ENCODE results near the gene TTC4.
"Not testable (repeated sequence)": the region's sequence is repeated elsewhere in the genome, so short reads cannot be mapped to it uniquely, and the experiment has no call there.

Gene TTC4

DNA sequence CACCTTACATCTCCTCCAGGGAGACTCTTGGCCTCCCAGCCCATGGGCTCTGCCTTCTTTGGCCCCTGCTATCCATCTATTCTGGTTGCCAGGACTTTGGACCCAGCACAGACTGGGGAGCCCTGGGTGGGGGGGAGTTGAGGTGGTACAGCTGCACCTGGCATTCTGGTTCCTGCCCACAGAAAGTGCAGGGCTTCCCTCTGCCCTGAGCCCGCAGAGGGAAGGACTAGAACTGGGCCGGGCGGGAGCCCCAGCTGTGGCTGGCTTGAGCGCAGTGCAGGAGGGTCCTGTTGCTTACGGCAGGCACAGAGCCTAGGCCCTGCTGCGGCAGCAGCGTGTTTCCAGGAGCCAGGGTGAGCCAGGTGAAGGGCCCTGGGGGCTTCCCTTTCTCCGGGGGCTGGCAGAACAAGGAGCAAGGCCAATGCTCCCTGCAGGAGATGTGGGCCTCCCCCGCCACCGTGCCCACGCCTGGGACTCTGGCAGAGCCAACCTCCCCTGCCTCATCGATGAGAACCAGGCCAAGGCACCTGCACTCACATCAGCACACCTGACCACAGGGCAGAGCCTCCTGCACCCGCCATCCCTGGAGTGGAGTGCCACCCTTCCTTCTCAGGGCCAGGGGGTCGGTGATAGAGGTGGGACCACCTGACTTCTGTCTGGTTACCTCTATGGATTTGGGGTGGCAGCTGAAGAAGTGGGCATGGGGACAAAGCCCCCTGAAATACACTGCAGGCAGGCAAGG, 32.6 kb downstream of the TTC4 start:
- DNase-seq (ENCODE audit: low read depth) = no peak

DNA sequence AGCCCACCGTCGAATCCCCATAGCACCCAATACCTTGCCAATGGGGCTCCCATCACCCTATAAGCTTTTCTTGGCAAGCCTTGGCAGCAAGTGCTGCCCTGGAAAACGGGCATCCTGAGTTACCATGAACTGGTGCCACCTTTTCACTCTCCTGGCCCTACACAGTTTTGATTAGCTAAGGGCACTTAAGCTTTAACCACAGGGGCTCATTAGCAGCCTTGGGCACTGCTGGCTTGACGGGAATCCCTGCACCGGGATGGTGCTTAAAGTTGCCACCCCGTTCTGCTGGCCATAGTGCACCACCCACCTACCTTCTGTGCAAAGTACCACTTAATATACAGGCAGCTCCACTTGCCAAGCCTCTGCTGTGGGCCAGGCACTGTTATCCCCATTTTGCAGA, 34.9 kb downstream of the TTC4 start:
- no peak for DNase-seq (ENCODE audit: low read depth)

DNA sequence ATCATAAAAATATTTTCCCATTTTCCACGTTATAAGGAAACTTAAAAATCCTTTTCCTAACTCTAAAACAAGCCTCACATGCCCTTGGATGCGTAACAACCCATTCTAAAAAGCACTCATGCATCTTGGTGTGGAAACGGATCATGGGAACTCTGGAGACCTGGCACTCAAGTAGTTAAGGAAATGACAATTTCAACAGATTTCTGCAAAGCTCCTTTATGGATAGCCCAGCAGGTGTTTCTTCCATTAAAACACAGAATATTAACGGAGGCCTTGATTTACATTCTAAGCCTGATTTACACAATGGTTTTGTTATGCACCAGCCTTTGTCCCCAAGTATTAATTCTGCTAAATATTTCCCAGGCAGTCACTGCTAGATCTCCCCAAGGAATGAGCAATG, 35.8 kb downstream of the TTC4 start:
- no peak for DNase-seq (ENCODE audit: low read depth)

DNA sequence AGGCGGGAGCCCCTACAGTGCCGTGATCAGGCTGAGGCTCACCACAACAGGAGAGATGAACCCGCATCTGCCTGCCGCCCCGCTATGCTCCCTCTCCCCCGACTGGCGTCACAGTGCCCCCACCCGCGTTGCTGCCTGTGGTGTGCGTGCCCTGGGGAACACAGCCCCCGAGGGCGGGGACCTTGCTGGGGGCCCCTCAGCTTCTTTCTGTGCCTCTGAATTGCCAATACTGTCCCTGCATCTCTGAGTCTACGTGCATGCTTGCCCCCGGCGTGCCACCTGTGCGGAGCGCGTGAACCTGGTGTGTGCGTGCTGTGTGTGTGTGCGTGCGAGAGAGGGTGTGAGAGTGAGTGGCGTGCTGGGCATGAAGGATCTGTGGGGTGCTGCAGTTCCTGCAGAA, 38.4 kb downstream of the TTC4 start:
- DNase-seq (ENCODE audit: low read depth) = no peak

DNA sequence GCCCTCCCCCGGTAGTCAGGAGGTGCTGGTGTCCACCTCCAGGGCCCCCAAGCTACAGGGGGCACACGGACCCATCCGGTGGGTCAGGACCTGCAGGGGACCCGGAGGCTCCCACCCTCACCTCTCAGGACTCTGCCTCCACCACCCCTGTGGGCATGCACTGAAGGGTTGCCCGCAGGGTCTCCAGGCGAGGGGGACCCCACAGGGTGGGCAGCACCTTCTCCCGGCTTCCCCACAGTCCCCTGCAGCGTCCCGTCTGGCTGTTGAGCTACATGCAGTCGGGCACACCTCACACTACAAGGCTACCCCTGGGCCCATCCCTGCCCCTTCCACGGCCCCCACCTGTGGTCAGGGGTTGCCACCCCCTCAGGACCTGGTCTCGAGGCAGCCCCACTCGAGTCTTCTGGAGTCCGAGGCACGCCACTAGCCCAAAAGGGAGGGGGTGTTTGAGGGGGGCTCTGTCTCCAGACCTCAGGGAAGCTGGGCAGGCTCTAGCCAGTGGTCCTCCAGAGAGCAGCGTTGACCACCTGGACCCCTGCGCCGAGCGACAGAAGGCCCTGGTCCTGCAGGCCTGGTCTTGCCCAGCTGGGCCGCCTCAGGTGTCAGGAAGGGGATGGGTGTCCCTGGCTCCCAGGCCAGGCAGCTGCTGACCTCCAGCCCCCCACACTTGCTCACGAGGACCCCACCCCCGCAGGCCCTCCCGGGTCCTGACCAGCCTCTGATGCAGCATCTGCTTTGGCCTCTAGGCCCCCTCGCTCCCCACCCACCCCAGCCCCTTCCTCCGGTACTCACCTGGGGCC, 39.0 kb downstream of the TTC4 start:
- no peak for DNase-seq (ENCODE audit: low read depth)

DNA sequence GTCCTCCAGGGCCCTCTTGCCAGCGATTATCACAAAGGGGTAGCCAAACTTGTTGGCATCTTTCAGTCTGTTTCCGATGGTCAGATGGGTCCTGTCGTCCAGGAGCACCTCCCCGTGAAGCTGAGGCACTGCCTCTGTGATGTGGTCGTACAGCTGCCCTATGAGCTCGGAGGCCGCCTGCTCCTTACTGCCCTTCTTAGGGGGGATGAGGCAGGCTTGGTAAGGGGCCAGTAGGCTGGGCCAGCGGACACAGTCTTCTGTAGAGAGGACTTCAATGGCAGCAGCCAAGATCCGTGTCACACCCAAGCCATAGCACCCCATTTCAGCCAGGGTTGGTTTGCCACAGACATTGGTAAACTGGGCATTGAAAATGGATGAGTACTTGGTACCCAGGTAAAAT, 42.2 kb downstream of the TTC4 start:
- no peak for DNase-seq (ENCODE audit: low read depth)

DNA sequence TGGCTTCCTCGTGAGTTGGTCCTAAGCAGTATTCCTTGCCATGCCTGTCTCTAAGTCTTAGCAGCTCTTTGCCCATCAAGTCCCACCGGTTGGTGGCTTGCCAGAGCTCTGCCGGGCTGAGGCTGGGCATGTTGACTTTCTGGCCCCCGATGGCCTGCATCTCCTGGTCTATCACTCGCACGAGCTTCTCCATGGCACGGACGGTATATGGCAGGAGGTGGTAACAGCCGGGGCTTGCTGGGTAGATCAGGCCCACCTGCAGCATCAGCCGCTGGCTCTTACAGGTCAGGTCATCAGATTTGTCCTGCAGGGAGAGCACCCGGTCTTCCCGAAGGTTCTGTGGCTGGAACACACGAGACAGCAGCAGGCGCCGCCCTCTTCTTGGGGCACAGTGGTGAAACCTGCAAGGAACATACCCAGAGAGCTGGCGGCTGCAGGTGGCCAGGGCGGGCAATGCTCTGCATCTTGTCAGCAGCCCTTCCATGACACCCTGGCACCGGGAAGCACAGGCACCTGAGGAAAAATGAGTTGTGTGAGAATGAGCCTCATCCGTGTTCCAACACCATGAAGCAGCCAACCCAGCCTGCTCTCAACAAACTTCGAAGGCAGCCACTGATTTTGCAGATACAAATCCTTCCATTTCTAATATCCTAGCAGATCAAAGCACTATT, 43.2 kb downstream of the TTC4 start:
- DNase-seq (ENCODE audit: low read depth) = no peak

DNA sequence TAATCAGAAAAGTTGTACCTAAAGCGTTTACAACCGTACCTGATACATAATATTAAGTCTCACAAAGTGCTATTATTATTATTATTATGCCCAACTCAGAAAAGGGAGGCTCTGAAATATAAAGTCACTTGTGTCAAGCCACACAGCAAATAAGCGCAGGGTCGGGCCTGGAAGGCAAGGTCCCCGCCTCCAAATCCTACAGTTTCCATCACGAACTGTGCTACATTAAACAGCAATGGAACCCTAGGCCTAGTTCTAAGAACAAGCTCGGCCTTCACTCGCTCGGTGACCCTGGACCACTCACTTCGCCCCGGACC, 48.1 kb downstream of the TTC4 start:
- no peak for DNase-seq (ENCODE audit: low read depth)

DNA sequence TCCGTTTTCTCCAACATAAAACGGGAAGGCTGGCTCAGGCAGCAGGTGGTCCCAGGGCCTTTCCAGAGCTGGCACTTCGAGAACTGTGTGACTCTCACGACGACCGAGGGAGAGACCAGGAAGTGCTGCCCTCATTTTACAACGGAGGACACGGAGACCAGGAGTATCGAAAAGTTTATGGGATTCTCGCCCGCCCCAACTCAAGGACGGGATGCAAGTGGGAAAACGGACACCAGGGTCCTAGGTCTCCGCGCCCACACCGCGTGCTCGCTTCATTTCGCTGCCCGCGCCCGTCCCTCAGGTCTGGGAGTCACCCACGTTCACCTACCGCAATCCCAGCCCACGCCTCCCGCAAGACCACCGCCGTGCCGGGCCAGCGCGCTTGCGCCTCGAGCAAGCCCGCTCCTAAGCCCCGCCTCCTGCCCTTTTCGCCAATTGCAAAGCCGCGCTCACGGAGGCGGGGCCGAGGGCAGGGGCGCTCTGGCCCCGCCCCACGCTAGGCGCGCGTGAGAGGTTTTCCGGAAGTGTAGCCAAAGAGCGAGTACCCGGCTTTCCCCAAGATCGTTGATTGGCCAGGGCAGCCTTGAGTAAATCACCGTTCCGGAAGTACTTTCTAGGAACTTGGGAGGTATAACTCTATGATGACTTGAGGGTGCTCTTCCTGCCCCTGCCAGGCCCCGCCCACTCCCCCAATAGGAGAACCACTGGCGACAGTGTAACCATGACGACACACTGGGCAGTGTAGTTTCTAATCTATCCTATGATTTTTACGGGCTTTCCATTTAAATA, 48.7 kb downstream of the TTC4 start, which contains the start of gene PARS2:
Gene PARS2 (minus strand): TSS at position 391 of the 789 bp plus-strand sequence. CDS start 5,362 bp downstream, outside the sequence.
- peak; percentile 94 for DNase-seq (ENCODE audit: low read depth)

DNA sequence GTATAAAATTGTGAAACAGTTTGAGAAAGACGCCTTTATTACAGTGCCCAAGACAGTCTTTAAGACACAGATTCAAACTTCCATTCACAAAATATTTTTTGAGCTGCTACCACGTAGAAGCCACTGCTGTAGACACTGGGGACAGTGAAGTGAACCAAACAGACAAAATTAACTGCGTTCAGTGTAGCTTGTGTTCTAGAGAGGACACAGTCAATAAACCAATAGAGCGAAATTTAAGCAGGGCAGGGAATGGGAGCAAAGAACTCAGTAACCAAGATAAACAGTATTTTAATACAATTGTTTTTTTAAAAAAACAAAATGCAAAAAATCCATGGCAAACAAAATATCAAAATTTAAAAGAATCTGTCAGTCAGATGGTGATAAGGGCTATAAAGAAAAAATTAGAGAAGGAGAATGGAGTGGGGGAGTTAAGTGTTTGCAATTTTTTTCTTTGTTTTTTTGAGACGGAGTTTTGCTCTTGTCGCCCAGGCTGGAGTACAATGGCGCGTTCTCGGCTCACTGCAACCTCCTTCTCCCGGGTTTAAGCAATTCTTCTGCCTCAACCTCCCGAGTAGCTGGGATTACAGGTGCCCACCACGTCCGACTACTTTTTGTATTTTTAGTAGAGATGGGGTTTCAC, 49.4 kb downstream of the TTC4 start:
- no peak for DNase-seq (ENCODE audit: low read depth)

DNA sequence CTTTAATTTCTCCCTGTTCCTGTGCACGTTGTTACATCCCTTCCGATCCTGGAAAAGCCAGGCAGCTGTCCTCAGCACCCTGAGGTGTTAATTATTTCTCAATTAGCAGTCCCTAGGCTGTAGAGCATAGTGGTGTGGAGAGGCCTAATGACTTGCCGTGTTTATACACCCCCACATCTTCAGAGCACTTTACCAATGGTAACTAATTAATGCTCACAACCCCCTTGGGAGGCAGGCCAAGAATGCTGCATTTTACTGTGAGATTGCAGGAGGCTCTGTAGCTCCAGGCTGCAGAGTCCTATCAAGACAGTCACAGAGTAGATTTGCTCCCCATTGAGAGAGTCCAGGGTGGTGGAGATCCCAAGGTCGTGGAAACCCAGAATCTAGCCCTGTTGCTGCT, 51.1 kb downstream of the TTC4 start:
- DNase-seq (ENCODE audit: low read depth) = no peak

DNA sequence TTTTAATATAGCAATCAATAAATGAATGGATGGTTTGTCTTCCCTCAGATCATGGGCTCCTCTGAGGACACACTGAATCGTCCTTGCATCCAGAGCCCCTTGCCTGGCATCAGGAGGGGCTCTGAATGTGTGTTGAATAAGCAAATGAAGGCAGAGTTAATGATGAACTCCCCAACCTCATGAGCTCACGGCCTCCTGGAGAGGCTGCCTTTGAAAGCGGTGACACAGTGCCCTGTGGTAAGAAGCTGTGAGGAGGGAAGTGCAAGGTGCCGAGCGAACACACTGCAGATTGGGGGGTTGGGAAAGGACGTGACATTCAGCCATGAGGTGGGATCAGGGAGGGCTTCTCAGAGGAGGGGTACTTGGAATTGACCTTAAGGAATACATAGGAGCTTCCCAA, 51.9 kb downstream of the TTC4 start:
- no peak for DNase-seq (ENCODE audit: low read depth)

DNA sequence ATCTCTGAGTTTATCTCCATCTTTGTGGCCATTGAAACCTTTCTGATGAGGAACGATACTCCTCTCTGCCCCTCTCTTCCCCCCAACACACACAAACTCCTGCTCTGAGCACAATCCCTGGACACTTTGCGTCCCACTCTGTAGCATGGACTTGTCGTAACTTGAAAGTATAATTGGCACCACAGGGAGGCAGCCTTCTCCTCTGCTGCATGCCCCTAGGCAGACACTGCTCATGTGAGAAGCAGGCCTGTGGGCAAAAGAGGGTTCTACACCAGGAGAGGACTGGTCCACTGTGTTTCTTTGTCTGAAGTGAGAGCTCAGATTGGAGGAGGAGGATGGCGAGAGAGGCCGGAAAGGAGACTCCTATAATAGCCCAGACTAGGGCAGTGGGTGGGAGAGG, 52.4 kb downstream of the TTC4 start:
- no peak for DNase-seq (ENCODE audit: low read depth)

DNA sequence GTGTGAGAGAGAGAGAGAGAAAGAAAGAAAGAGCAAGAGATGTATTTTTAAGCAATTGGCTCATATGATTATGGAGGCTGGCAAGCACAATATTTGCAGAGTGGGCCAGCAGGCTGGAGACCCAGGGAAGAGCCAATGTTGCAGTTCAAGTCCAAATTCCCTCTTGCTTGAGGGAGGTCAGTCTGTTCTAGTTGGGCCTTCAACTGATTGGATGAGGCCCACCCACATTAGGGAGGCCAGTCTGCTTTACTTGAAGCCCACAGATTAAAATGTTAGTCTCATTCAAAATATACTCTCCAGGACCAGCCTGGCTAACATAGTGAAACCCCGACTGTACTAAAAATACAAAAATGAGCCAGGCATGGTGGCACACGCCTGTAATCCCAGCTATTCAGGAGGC, 57.3 kb downstream of the TTC4 start:
- DNase-seq (ENCODE audit: low read depth) = no peak

DNA sequence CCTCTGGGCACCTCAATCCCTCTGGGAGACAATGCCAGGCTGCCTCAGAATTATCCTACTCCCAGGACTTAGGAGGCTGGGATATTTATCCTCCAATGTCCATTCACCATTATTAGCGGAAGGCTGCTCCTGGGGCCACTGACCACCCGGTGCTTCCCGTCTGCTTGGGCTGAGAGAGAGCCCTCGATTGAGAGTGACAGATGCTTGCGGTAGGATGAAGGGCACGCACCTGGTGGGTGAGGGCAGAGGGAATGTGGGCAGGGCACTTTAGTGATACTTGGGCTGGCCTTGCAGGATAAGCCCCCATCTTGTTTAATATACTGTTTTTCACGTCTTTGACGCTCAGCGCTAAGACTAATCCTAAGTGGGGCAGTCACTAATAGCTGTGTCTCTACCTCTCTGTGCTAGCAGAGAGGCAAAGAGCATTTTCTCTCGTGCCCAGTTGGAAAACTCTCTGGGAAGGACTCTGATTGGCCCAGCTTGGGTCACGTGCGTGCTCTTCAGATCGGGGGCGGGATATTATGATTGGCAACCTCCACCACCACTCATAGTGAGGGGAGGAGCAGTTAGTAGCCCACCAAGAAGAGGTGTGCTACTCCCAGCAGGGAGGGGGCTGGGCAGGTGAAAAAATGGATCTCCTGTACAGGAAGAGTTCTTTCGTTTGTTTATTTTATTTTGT, 59.3 kb downstream of the TTC4 start:
- DNase-seq (ENCODE audit: low read depth) = no peak

DNA sequence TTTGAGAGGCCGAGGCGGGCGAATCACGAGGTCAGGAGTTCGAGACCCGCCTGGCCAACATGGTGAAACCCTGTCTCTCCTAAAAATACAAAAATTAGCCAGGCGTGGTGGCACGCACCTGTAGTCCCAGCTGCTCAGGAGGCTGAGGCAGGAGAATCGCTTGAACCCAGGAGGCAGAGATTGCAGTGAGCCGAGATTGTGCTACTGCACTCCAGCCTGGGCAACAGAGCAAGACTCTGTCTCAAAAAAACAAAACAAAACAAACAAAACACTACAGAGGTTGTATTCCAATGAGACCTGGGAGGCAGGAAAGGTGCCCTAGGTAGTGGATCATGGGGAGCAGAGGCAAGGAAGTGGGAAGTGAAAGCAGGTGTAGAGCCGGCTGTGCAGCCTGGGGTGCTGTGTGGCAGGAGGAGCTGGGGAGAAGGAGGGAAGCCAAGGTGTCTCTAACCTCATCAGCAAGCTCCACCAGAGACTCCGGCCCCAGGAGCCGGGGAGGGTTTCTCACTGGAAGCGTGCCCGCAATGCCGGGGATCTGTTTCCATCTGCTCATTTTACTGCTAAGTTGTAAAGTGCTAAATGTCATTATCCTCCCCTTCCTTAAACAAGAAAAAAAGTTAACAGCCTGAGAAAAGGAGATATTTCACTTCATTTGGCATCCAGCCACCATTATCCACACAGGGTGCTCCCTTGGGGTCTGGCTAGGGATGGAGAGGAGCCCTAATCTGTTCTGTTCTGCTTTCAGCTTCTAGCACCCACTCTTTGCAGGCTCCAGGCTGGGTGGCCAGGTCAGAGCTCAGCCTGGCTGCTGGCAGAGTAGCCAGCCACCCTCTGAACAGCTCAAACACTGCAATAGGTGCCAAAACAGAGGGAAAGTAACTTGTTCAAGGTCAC, 60.4 kb downstream of the TTC4 start:
- not testable (repeated sequence) for DNase-seq (ENCODE audit: low read depth)

DNA sequence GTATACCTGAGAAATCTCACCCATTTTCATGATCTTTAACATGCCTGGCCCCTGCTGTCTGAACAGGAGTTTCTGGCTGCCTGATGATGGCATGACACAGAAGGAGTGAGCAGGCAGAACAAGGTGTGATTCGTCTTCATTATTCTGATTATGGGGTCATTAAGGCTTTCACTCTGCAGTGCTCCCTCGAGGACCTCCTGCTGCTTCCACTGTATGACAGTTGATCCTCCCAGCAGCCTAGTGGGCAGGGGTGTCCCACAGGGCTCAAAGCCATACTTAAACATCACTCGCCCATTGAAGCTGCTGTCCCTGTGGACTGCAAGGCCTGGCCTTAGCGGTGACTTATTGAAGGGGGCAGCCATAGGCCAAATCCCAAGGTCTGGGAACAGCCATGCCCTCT, 61.4 kb downstream of the TTC4 start:
- DNase-seq (ENCODE audit: low read depth) = no peak

DNA sequence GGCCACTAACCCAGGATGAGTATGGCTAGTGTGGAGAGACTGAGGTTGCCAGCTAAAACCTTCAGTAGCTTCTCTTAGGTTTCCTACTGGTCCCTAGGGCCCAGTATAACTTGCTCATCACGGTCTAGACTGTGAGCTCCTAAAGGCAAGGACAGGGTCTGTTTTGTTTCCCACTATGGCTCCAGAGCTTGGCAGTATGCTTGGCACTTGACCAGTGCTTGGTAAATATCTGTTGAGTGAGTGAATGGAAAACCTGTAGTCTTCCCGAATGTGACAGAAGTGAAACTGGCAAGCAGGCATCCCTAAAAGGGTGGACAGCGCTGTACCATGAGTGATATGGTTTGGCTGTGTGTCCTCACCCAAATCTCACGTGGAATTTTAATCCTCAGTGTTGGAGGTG, 61.8 kb downstream of the TTC4 start:
- DNase-seq (ENCODE audit: low read depth) = no peak

DNA sequence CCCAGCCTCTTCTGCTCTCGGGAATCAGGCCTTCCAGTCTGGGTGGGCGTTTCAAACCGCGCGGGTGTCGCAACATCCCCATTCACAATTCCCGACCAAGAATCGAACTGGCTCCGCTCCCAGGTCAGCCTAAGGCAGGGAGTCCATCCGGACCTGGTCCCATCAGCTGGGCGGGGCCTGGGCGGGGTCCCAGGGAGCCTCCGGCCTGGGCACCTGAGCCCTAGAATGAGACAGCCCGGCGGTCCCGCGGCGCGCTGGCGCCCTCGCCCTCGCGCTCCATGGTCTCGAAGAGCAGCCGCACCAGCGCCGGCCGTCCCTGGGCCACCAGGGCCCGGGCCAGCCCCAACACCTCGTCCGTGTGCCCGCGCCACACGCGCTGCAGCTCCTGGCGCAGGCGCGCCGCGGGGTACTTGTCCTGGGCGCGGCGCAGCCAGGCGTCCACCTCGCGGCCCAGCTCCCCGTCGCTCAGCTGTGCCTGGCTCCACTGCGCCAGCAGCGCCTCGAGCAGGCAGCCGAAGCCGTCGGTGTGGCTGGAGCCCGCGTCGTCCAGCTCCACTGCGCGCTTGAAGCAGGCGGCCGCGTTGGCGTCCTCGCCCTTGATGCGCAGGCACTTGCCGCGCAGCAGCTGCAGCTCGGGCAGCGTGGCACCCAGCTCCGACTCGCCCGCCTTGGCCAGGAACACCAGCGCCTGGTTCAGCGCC, 65.5 kb downstream of the TTC4 start:
- no peak for DNase-seq (ENCODE audit: low read depth)

DNA sequence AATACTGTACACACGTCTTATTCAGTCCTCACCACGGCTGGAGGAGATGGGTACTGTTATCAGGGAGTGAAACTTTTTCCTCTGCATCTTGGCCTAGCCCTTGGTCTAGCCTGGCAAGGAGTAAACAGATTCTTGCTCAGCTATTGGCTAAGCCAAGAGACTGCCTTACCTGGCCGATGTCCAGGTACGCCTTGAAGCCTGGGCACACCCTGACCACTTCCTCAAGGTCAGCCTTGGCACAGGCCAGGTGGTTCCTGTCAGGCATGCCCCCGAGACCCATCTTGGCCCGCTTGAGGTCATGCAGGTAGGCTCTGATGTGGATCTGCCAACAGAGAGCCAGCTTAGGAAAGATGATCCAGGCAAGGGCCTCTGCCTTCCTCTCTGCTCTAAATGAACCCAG, 66.5 kb downstream of the TTC4 start:
- no peak for DNase-seq (ENCODE audit: low read depth)
